Measurements from ENCODE around the gene TPRX2. TPM values are rescaled to one million over a fixed set of nuclear protein-coding genes. Genes with fewer than 3 reads are reported as not detected.

TPRX2 gene
- total RNA-seq, 2 donors from 2014 or later, result not detected

- TF ChIP-seq CTCF (IDR thresholded peaks at IDR 0.05), result no peak
- H3K27me3 ChIP-seq (replicated peaks; ENCODE audit: insufficient read depth), result no peaks in the 10 kb centered on the region
- no peaks in the 10 kb centered on the region for H3K9me3 ChIP-seq
- H3K27ac ChIP-seq, result no peak overlapping the region
- no peaks in the 10 kb centered on the region for H3K36me3 ChIP-seq
- ATAC-seq (ENCODE audit: insufficient number of reproducible peaks, low FRiP score, low read depth), result no peak
- H3K4me1 ChIP-seq (ENCODE audit: control insufficient read depth in 1 of 2, low read depth in 2 of 2), result no peaks in the 10 kb centered on the region
- no peak overlapping the region for H3K4me3 ChIP-seq
- DNase-seq (ENCODE audit: low spot score), result no peak
Measured at GRCh38 chr19:47836038-47836437, 23.0 kb upstream of the TPRX2 start.

- H3K9me3 ChIP-seq, result no peaks in the 10 kb centered on the region
- DNase-seq (ENCODE audit: low spot score) (no peak), ATAC-seq (ENCODE audit: insufficient number of reproducible peaks, low FRiP score, low read depth) (no peak)
- H3K27me3 ChIP-seq (replicated peaks; ENCODE audit: insufficient read depth), result no peaks in the 10 kb centered on the region
- no peak overlapping the region for H3K27ac ChIP-seq
- H3K4me3 ChIP-seq, result no peak overlapping the region
- H3K36me3 ChIP-seq, result no peaks in the 10 kb centered on the region
- TF ChIP-seq CTCF (IDR thresholded peaks at IDR 0.05), result no peak
- H3K4me1 ChIP-seq (ENCODE audit: control insufficient read depth in 1 of 2, low read depth in 2 of 2), result no peaks in the 10 kb centered on the region
Measured at GRCh38 chr19:47839411-47839810, 19.6 kb upstream of the TPRX2 start.

DNA sequence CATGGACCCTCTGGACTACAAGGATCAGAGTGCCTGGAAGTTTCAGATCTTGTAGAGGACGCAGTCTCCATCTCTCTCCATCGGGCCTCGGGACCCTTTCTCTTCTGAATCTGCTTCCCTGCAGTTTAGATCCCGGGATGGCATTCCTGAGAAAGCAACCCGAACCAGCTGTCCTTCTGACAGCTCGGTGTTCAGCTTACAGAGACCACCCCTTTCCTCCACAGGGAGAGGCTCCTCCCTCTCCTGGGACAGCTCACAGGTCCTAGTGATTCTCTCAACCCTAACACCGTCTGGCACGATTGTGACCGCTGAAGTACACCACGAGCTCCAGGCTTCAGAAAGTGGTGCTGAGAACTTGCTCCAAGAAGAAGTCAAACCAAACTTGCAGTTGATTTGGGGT, 19.1 kb upstream of the TPRX2 start:
- ATAC-seq (ENCODE audit: insufficient number of reproducible peaks, low FRiP score, low read depth) (no peak), DNase-seq (ENCODE audit: low spot score) (no peak)
- Histone ChIP-seq H3K4me3 (no peak overlapping the region), H3K27ac (no peak overlapping the region), H3K36me3 (no peaks in the 10 kb centered on the region), H3K9me3 (no peaks in the 10 kb centered on the region), H3K27me3 (replicated peaks; ENCODE audit: insufficient read depth) (no peaks in the 10 kb centered on the region), H3K4me1 (ENCODE audit: control insufficient read depth in 1 of 2, low read depth in 2 of 2) (no peaks in the 10 kb centered on the region)
- no peak for TF ChIP-seq CTCF (IDR thresholded peaks at IDR 0.05)

GRCh38 chr19:47842941-47843340, 16.1 kb upstream of the TPRX2 start:
- TF ChIP-seq CTCF (IDR thresholded peaks at IDR 0.05), result no peak
- Histone ChIP-seq H3K4me1 (ENCODE audit: control insufficient read depth in 1 of 2, low read depth in 2 of 2) (no peaks in the 10 kb centered on the region), H3K27me3 (replicated peaks; ENCODE audit: insufficient read depth) (no peaks in the 10 kb centered on the region), H3K9me3 (no peaks in the 10 kb centered on the region), H3K36me3 (no peaks in the 10 kb centered on the region), H3K4me3 (no peak overlapping the region), H3K27ac (no peak overlapping the region)
- DNase-seq (ENCODE audit: low spot score), result no peak
- no peak for ATAC-seq (ENCODE audit: insufficient number of reproducible peaks, low FRiP score, low read depth)

- H3K27ac ChIP-seq, result no peak overlapping the region
- DNase-seq (ENCODE audit: low spot score) (no peak), ATAC-seq (ENCODE audit: insufficient number of reproducible peaks, low FRiP score, low read depth) (no peak)
- H3K27me3 ChIP-seq (replicated peaks; ENCODE audit: insufficient read depth), result no peaks in the 10 kb centered on the region
- H3K9me3 ChIP-seq, result no peaks in the 10 kb centered on the region
- H3K4me1 ChIP-seq (ENCODE audit: control insufficient read depth in 1 of 2, low read depth in 2 of 2), result no peaks in the 10 kb centered on the region
- no peaks in the 10 kb centered on the region for H3K36me3 ChIP-seq
- no peak for TF ChIP-seq CTCF (IDR thresholded peaks at IDR 0.05)
- H3K4me3 ChIP-seq, result no peak overlapping the region
Measured at GRCh38 chr19:47848425-47848822, 10.6 kb upstream of the TPRX2 start.

All from thoracic aorta (tissue), 2 donors.